ENCODE data around the gene RPAP2. TPM values are rescaled to one million over a fixed set of nuclear protein-coding genes. Genes with fewer than 3 reads are reported as not detected.

RPAP2 gene
- total RNA-seq, 1 experiment from 2014 or later = 31.8 TPM

- BruUV-seq (replicated peaks) = no TSS peak
- Histone ChIP-seq H3K27me3 (replicated peaks; ENCODE audit: insufficient read depth, low read depth, low read length, poor library complexity) (no peaks in the 10 kb centered on the region), H3K36me3 (ENCODE audit: insufficient read depth, low read length, poor library complexity, severe bottlenecking) (peaks cover 9% of the 10 kb centered on the region), H3K9me3 (ENCODE audit: low read depth, low read length, poor library complexity, severe bottlenecking) (no peaks in the 10 kb centered on the region), H3K4me3 (ENCODE audit: low read depth, low read length, poor library complexity, severe bottlenecking) (no peak overlapping the region), H3K4me1 (ENCODE audit: insufficient read depth, low read length, poor library complexity, severe bottlenecking) (no peaks in the 10 kb centered on the region), H3K27ac (ENCODE audit: low read depth, low read length, poor library complexity, severe bottlenecking) (no peak overlapping the region)
- intact Hi-C loops (cut with micrococcal nuclease; ENCODE audit: unreplicated experiment) = loop anchor here (2.0 to 10.0 kb wide), 4 partner anchors 175 to 509 kb away; partner anchors contain the start of gene GFI1
- DNase-seq (ENCODE audit: low spot score) = peak; percentile 52
- peak; percentile 64 for TF ChIP-seq CTCF (conservative IDR thresholded peaks at IDR 0.05; ENCODE audit: low read depth, low read length)
- TF ChIP-seq EZH2 (IDR thresholded peaks at IDR 0.05; ENCODE audit: borderline replicate concordance, low read depth, low read length, poor library complexity, severe bottlenecking) = no peak
- ChIA-PET POLR2A (ENCODE audit: low non-redundant PET) (no interaction called here), CTCF (interaction anchor here (0.6 to 1.2 kb wide), 5 partner anchors 9 to 509 kb away, joined by 3 to 15 read pairs (median 4); no protein-coding TSS in a partner anchor)
Observed at GRCh38 chr1:92310185-92310597, 11.3 kb downstream of the RPAP2 start.

- H3K9me3 ChIP-seq (ENCODE audit: low read depth, low read length, poor library complexity, severe bottlenecking) = no peaks in the 10 kb centered on the region
- CTCF ChIA-PET = no interaction called here
- no peaks in the 10 kb centered on the region for H3K4me1 ChIP-seq (ENCODE audit: insufficient read depth, low read length, poor library complexity, severe bottlenecking)
- H3K27me3 ChIP-seq (replicated peaks; ENCODE audit: insufficient read depth, low read depth, low read length, poor library complexity) = no peaks in the 10 kb centered on the region
- intact Hi-C loops (cut with micrococcal nuclease; ENCODE audit: unreplicated experiment) = loop anchor here (5.0 to 10.0 kb wide), 3 partner anchors 171 to 308 kb away; partner anchors contain the start of gene GFI1
- H3K27ac ChIP-seq (ENCODE audit: low read depth, low read length, poor library complexity, severe bottlenecking) = no peak overlapping the region
- TF ChIP-seq EZH2 (IDR thresholded peaks at IDR 0.05; ENCODE audit: borderline replicate concordance, low read depth, low read length, poor library complexity, severe bottlenecking) (no peak), CTCF (conservative IDR thresholded peaks at IDR 0.05; ENCODE audit: low read depth, low read length) (no peak)
- no peak for DNase-seq (ENCODE audit: low spot score)
- no peak overlapping the region for H3K4me3 ChIP-seq (ENCODE audit: low read depth, low read length, poor library complexity, severe bottlenecking)
- BruUV-seq (replicated peaks) = no TSS peak
- POLR2A ChIA-PET (ENCODE audit: low non-redundant PET) = no interaction called here
- no peaks in the 10 kb centered on the region for H3K36me3 ChIP-seq (ENCODE audit: insufficient read depth, low read length, poor library complexity, severe bottlenecking)
Observed at GRCh38 chr1:92314024-92314423, 15.2 kb downstream of the RPAP2 start.

GRCh38 chr1:92315766-92316599, 17.1 kb downstream of the RPAP2 start:
- Histone ChIP-seq H3K9me3 (ENCODE audit: low read depth, low read length, poor library complexity, severe bottlenecking) (no peaks in the 10 kb centered on the region), H3K4me1 (ENCODE audit: insufficient read depth, low read length, poor library complexity, severe bottlenecking) (no peaks in the 10 kb centered on the region), H3K27ac (ENCODE audit: low read depth, low read length, poor library complexity, severe bottlenecking) (no peak overlapping the region), H3K4me3 (ENCODE audit: low read depth, low read length, poor library complexity, severe bottlenecking) (no peak overlapping the region), H3K36me3 (ENCODE audit: insufficient read depth, low read length, poor library complexity, severe bottlenecking) (no peaks in the 10 kb centered on the region), H3K27me3 (replicated peaks; ENCODE audit: insufficient read depth, low read depth, low read length, poor library complexity) (no peaks in the 10 kb centered on the region)
- no TSS peak for BruUV-seq (replicated peaks)
- intact Hi-C loops (cut with micrococcal nuclease; ENCODE audit: unreplicated experiment) = loop anchor here (10.0 kb wide), 1 partner anchor 169 kb away; the partner anchor contains the start of gene GFI1
- TF ChIP-seq EZH2 (IDR thresholded peaks at IDR 0.05; ENCODE audit: borderline replicate concordance, low read depth, low read length, poor library complexity, severe bottlenecking) (no peak), CTCF (conservative IDR thresholded peaks at IDR 0.05; ENCODE audit: low read depth, low read length) (no peak)
- DNase-seq (ENCODE audit: low spot score) = no peak
- ChIA-PET POLR2A (ENCODE audit: low non-redundant PET) (no interaction called here), CTCF (no interaction called here)

Data from A673 (cell line).